Mesodermal cell (in vitro differentiated cells): ENCODE data around the gene SMPD4.
"Not testable (repeated sequence)": the region's sequence is repeated elsewhere in the genome, so short reads cannot be mapped to it uniquely, and the experiment has no call there.

Source experiments
- H3K27ac ChIP-seq: 2 replicates; pipeline ENCODE4 v1.7.0; 2013; ENCODE audit warnings: mild to moderate bottlenecking, low read depth, low read length, moderate library complexity; ENCODE audit not compliant: severe bottlenecking
- H3K36me3 ChIP-seq: 2 replicates; pipeline ENCODE4 v1.7.1; 2013; ENCODE audit warnings: mild to moderate bottlenecking, low read length, moderate library complexity; ENCODE audit not compliant: control insufficient read depth, insufficient read depth
- H3K4me1 ChIP-seq: one replicate; pipeline ENCODE4 v1.7.1; 2013; ENCODE audit warnings: mild to moderate bottlenecking, low read length; ENCODE audit not compliant: insufficient read depth, control insufficient read depth, poor library complexity, severe bottlenecking
- H3K4me3 ChIP-seq: 2 replicates; pipeline ENCODE4 v1.7.0; 2013; ENCODE audit warnings: low read length, control low read depth, mild to moderate bottlenecking; ENCODE audit not compliant: insufficient read depth, poor library complexity, severe bottlenecking; ENCODE audit errors: extremely low read depth
- H3K9me3 ChIP-seq: 2 replicates; pipeline ENCODE4 v1.7.1; 2013; ENCODE audit warnings: mild to moderate bottlenecking, low read length, moderate library complexity; ENCODE audit not compliant: control insufficient read depth
- WGBS, 2 experiments: methylation state at CpG; one replicate each; pipeline ENCODE4 v1.1.5; 2013; ENCODE audit warnings: missing lambda C conversion rate in 2 of 2; ENCODE audit not compliant: insufficient coverage in 2 of 2; 5-methylcytosine and 5-hydroxymethylcytosine counted together

Gene SMPD4

DNA sequence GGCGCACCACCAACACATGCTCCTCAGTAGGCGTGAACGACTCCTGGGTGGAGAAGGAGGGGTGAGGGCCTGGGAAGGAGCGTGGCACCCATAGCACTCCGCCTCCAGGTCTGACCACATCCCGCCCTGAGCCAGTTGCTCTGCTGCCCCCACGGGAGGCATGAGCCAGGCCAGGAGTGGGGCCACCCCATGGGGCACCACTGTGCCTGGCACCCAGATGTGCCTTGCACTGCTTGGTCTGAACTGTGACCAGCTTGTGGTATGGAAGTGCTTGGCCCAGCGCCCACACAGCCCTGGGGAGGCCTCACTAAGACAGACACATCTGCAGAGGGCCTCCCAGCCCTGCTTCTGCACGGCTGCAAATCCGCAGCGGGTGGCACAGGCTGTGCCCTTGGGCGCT is 24.0 kb downstream of the SMPD4 start:
- peaks cover 37% of the 10 kb centered on the region for H3K36me3 ChIP-seq
- H3K4me3 ChIP-seq, H3K9me3 ChIP-seq, H3K27ac ChIP-seq, H3K4me1 ChIP-seq: not testable (repeated sequence)
- 96% methylated on average over 4 of the region's 12 CpGs for WGBS, 2 experiments

DNA sequence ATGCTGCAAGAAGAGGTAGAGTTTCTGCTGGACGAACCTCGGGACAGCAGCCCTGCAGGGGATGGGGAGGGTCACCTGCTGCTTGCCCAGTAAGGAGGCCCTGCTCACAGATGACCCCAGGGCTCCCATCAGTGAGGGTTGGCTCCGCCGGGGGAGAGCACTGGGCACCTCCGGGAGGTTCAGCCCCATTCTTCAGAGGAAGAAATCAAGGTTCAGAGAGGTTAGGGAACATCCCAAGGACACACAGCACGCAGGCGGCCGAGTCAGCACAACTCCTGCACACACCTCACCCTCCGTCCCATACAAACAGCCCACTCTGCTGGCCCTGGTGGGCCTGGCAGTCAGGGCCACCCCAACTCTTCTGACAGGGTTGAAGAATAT is 24.8 kb downstream of the SMPD4 start:
- Histone ChIP-seq H3K4me3 (no peak overlapping the region), H3K36me3 (peaks cover 44% of the 10 kb centered on the region), H3K4me1 (peaks cover 4% of the 10 kb centered on the region), H3K27ac (no peak overlapping the region), H3K9me3 (no peaks in the 10 kb centered on the region)
- 92 to 96% methylated on average over 2 to 4 of the region's 9 CpGs for WGBS, 2 experiments

DNA sequence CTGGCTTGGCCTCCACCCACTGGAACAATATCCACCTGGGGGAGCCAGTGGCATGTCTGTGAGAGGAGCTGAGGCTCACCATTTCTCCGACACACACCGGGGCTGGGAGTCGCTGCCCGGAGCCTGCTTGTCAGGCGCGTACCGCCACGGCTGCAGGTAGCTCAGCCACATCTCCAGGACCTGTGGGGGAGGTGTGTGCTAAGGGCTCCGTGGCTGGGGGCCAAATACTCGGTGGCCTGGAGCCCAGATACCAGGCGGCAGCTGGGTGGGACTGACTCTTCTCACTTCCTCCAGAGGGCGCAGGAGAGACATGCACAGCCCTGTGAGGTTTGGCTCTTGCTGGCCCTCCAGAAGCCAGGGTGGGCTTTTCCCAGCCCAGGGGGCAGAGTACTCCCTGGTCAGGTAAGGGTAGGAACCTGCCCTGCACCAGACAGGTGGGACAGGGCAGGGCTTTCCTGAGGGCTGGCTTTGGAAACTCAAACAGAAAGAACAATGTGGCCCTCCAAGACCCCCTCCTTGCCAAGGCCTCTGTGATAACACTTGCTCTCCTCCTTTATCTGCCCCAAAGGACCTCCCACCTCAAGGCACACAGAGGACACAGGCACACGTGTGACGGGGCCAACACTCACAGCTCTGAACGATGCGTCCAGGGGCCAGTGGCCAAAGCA is 25.3 kb downstream of the SMPD4 start:
- 54 to 100% methylated on average over 3 of the region's 16 CpGs for WGBS, 2 experiments
- H3K4me1 ChIP-seq, H3K4me3 ChIP-seq, H3K27ac ChIP-seq, H3K9me3 ChIP-seq: not testable (repeated sequence)
- H3K36me3 ChIP-seq = peaks cover 44% of the 10 kb centered on the region

DNA sequence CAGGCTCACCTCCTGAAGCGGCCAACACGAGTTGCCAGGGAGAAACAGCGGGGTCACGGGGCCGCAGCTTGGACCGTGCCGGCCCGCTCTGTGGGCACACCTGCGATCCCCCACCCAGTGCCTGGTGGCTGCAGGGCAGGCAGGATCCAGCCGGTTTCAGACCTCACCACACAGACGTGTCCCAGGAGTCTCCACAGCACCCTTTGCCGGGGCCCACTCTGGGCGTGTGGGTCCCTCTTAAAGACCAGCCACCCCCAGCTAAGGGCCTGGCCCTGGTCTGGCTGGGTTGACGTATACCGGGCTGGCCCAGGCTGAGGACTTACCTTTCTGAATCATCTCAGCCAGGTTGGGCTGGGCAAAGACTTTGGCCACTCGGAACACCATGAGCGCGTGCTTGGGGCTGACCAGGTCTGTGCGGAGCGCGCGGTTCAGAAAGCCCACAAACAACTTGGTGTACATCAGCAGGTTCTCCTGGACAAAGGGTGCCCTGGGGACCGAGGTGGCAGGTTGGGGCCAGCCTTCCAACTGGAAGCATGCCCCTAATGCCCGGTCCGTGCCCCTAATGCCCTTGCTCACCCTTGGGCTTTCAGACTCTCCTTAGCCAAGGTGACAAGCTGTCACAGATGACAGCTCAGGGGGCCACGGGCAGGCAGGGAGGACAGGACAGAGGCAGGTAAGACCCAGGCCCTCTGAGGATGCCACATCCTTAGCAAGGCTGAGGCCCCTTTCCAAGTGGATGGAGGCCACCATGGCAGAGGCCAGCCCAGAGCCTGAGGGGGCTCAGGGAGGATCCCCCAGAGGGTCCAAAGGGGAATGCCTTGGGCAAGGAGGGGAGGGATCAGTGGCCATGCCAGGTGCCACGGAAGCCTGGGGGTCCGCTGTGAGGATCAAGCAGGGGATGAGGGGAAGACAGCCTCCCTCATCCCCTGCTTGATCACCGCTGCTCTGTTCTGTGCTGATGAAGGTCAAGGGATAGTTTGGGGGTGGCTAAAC is 26.3 kb downstream of the SMPD4 start:
- WGBS, 2 experiments = 95 to 98% methylated on average over 28 of the region's 29 CpGs
- no peaks in the 10 kb centered on the region for H3K4me1 ChIP-seq
- no peak overlapping the region for H3K4me3 ChIP-seq
- no peaks in the 10 kb centered on the region for H3K9me3 ChIP-seq
- no peak overlapping the region for H3K27ac ChIP-seq
- H3K36me3 ChIP-seq = peaks cover 42% of the 10 kb centered on the region

DNA sequence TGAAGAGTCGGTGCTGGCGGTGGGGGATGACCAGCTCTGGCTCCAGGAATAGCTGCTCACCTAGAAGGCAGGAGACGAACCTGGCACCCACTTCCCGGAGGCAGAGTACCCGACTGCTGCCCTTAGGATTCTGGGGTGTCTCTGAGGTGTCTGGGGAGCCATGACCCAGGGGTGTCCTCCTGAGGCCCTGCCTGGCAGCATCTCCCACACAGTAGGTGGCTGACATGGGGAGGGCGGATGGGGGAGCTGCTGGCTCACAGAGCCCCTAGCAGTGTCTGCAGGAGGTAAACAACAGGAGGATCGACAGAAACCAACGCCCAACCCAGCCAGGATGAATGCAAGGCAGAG is 27.0 kb downstream of the SMPD4 start:
- not testable (repeated sequence) for H3K4me3 ChIP-seq, H3K27ac ChIP-seq, H3K4me1 ChIP-seq, H3K9me3 ChIP-seq
- H3K36me3 ChIP-seq = peaks cover 36% of the 10 kb centered on the region
- 100% methylated on average over 2 to 4 of the region's 8 CpGs for WGBS, 2 experiments

DNA sequence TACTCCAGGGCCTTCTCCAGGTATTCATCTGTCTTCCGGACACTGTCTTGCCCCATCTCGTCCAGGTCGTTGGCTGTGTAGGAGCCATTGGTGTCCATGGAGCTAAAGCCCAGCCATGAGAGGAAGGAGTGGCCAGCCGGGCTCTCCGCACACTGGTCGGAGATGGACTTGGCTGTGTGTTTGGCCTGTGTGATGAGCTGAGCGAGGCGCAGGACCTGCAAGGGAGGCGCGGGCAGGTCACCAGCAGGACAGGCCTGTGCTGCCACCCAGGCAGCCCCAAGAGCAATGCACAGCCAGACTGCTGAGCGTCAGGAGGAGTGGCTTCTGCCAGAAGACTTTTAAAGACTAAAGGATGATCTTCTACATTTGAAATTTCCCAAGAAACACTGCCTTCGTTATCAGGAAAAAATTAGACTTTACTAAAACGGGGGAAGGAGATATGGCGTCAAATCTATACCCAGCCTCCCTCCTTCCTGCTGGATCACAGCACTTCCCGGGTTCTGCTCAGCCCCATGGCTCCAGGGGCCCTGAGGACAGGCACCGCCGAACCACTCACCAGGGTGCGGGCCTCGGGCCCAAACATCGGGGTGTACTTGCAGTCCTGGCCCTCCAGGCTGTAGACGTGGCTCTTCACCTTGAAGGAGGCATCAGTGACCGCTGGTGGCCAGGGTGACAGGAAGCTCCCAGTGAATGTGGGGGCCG is 27.5 kb downstream of the SMPD4 start:
- peaks cover 33% of the 10 kb centered on the region for H3K36me3 ChIP-seq
- not testable (repeated sequence) for H3K9me3 ChIP-seq, H3K4me1 ChIP-seq, H3K27ac ChIP-seq, H3K4me3 ChIP-seq
- 95 to 100% methylated on average over 4 to 8 of the region's 23 CpGs for WGBS, 2 experiments

DNA sequence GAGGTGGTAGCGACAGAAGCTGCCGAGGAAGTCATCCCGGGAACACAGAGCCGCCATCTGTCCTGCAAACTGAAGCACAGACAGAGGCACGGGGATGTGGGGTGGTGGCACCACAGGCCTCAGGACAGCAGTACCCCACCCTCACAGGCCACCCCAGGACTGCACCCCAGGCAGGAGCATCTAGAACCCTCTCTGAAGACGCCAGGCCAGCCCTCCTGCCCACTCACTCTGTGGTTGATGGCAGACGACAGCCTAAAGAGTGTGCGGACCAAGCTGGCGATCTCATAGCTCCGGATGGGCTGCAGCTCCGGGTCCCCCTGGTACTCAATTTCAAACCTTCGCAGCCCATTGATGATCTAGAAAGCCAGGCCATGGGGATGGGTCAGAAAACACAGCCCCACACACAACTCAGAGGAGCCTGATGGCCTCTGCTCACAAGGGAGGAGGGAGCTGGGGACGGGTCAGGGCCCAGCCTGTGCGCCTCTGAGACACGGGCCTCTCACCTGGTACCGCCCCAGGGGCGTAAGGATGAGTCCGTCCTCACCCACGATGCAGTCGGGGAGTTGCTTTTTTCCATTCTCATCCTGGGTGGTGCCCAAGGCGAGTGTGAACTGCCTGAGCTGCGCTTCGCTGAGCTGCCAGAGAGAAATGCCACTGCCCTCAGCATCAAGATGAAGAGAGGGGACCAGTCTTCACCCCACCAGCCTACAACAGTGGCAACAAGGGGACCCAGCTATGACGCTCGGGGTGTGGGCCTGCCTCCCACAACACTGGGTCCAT is 28.4 kb downstream of the SMPD4 start:
- Histone ChIP-seq H3K4me3 (no peak overlapping the region), H3K9me3 (no peaks in the 10 kb centered on the region), H3K27ac (no peak overlapping the region), H3K4me1 (no peaks in the 10 kb centered on the region), H3K36me3 (peaks cover 26% of the 10 kb centered on the region)
- WGBS, 2 experiments = 89 to 96% methylated on average over 16 to 19 of the region's 25 CpGs

DNA sequence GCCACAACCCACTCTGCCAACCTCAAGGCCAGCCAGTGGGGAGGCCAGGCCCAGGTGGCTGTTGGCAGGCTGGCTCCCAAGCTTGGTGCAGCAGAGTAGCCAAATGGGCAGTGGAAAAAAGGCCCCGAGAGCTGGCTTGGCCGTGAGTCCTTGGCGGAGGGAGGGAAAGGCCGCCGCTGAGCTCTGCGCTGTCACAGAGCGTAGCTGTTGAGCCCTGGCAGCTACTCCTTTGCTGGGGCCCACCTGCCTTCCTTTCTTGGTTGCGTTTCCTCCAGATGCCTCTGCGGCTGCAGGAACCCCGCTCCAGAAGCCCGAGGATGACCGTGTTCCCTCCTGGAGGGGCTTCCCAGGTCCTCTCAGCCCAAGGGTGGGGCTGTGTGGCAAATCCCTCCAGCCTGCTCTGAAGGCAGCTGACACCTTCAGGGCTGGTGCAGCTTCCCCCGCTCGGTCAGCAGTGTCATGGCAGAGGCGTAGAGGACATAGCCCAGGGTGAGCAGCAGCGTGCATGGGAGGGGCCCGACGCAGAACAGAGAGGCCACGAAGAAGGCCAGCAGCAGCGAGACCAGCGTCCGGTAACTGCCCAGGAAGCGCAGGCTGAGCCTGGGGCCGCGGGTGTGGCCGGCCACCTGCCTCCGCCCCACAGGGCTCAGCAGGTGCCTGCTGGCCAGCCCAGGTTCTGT is 29.1 kb downstream of the SMPD4 start:
- WGBS, 2 experiments = 94 to 97% methylated on average over 8 to 23 of the region's 27 CpGs
- H3K27ac ChIP-seq = not testable (repeated sequence)

DNA sequence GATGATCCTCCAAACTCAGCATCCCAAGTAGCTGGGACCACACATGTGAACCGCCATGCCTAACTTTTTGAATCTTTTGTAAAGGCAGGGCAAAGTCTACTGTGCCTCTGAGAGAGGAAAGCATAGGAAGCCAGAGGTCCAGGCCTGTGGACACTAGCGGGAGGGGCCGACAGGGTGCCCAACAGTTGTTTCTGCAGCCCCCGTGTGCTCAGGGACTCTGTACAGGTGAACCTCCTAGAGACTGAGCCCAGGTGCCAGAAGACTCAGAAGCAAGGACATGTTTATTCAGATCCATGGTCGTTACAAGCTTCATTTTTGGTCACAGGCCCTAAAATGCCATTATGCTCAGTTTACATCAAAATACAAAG is 30.3 kb downstream of the SMPD4 start:
- H3K36me3 ChIP-seq = peaks cover 26% of the 10 kb centered on the region
- not testable (repeated sequence) for H3K9me3 ChIP-seq, H3K27ac ChIP-seq, H3K4me1 ChIP-seq, H3K4me3 ChIP-seq
- 75 to 92% methylated on average over 2 to 4 of the region's 5 CpGs for WGBS, 2 experiments

More for the DNA sequence above, 29.1 kb downstream of the SMPD4 start:
- not testable (repeated sequence) for H3K4me3 ChIP-seq, H3K9me3 ChIP-seq, H3K4me1 ChIP-seq
- peaks cover 26% of the 10 kb centered on the region for H3K36me3 ChIP-seq
